Measurements from ENCODE around the gene NOS1AP.
"Not testable (repeated sequence)": the region's sequence is repeated elsewhere in the genome, so short reads cannot be mapped to it uniquely, and the experiment has no call there.

The NOS1AP gene

GRCh38 chr1:162351246-162351842 is 281.9 kb downstream of the NOS1AP start:
- no peak for DNase-seq

- DNase-seq, result not testable (repeated sequence)
Observed at GRCh38 chr1:162351874-162352273, 282.4 kb downstream of the NOS1AP start.

- DNase-seq, result no peak
Observed at GRCh38 chr1:162353078-162353477, 283.6 kb downstream of the NOS1AP start.

DNA sequence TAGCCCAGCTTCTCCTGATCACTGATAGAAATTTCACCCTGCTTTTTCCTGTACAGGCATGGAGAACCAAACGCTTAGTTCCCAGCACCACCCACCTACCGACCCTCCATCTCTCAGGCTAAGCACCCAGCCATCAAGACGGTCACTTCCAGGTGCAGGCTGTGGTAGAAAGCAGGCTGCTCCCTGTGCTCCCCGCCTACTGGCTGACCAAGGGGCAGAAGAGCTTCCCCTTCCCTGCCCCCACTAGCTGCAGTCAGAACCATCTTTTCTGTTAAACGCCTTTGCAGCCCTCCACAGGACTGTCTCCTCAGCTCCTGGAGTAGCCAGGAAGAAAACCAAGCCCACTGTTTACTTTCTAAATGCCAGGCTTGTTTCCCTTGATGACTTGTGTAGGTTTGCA is 284.2 kb downstream of the NOS1AP start:
- no peak for DNase-seq

DNA sequence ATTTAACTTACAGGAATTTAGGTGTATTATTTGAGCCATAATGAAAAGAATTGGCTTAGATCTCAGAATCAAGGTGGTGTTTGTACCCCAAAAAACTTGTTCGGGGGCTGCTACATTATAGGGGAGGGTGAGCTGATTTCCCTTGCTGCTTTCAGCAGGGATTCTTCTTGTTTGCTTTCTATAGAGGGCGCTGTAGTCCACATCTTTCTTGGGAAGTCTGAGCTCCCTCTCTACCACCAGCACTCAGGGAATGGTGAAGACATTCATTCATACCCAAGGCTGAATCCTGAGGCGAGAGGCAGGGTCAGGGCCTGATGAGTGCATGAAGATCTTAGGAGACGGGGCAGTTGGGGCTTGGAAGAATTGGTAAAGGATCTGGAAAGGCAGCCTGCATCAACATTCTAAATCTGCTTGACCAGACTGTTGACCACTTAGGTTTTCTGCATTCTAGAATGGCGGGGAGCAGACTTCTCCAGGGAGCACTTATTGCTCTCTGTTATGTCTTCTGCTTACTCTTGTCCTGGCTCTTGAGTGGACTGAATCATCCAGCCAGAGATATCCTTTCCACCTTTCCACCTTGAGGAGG is 288.3 kb downstream of the NOS1AP start:
- DNase-seq, result no peak

GRCh38 chr1:162358928-162359327 is 289.4 kb downstream of the NOS1AP start:
- DNase-seq, result no peak

GRCh38 chr1:162359523-162360236 is 290.2 kb downstream of the NOS1AP start:
- DNase-seq, result no peak

GRCh38 chr1:162360237-162360873 is 290.9 kb downstream of the NOS1AP start:
- DNase-seq, result no peak

- no peak for DNase-seq
Observed at GRCh38 chr1:162360874-162361260, 291.4 kb downstream of the NOS1AP start.

DNA sequence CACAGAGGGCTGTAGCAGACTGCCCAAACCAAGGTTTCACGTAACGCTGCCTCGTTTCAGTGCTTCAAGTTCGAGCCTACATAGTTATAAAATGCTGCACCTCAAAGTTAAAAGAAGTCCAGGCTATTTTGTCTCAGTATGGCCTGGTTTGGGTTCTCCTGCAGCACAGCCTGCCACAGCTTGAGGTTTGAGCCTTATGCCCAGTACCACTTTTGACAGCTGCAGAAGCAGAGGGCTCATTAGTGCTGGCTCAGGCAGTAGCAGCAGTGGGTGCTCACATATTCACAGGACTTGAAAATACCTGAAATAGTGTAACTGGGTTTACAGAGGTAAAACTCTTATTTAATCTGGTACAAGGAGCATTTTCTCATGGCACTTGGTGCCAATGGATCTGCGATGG is 291.9 kb downstream of the NOS1AP start:
- DNase-seq, result no peak

- DNase-seq, result no peak
Observed at GRCh38 chr1:162363823-162364222, 294.3 kb downstream of the NOS1AP start.

DNA sequence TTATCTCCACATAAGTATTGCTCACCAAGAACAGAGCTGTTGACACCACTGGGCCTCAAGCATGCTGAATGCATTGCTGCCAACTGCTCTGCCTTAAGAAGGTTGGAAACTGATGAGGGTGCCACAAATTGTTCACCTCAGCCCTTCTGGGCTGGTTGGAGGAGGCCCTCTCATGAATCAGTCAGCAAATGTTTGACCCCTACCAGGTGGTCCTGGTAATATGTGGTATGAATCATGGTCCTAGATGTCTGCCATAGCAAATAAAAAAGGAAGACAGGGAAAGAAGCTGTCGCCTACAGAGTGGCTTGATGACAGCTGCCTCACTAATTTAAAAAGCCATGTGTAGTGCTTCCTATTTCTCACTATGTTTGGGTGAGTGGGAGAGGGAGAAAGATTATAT is 295.0 kb downstream of the NOS1AP start:
- no peak for DNase-seq

- DNase-seq, result no peak
Observed at GRCh38 chr1:162365284-162366020, 296.0 kb downstream of the NOS1AP start.

DNA sequence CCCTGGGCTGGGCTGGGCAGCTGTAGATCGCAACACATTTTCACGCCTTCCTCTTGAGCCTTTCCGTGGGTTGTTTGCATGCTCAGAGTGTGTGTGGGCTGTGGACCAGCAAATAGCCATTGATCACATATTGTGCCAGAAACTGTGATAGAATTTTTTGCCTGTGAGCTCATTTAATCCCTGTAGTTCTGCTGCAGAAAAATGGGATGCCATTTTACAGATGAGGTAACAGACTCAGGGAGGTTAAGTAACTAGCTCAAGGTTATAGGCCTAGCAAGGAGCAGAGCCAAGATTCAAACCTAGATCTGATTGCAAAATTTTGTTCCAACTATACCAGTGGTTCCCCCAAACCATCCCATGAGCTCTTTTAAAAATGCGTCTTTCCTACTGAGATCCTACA is 296.7 kb downstream of the NOS1AP start:
- DNase-seq, result no peak

GRCh38 chr1:162366671-162367070 is 297.2 kb downstream of the NOS1AP start:
- DNase-seq, result no peak

DNA sequence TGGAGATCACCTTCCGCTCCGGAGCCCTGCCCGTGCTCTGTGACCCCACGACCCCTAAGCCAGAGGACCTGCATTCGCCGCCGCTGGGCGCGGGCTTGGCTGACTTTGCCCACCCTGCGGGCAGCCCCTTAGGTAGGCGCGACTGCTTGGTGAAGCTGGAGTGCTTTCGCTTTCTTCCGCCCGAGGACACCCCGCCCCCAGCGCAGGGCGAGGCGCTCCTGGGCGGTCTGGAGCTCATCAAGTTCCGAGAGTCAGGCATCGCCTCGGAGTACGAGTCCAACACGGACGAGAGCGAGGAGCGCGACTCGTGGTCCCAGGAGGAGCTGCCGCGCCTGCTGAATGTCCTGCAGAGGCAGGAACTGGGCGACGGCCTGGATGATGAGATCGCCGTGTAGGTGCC is 297.6 kb downstream of the NOS1AP start:
- DNase-seq, result no peak

- DNase-seq, result no peak
Observed at GRCh38 chr1:162367772-162368171, 298.3 kb downstream of the NOS1AP start.

DNA sequence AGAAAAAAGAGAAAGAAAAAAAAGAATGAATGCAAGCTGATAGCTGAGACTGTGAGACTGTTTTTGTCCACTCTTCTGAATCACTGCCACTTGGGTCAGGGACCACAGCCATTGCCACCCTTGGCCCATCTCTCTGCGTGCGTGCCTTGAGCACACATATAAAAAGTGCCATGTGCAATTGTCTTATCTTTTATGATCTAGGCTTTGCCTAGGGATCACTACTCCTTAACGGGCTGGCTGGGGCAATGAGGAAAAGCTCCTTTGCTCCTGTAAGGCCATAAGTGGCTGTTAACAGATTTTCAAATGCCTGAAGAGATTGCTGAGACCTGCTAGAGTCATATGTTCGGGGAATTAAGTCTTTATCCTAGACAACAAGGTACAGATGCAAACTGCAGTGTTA is 299.0 kb downstream of the NOS1AP start:
- no peak for DNase-seq

DNA sequence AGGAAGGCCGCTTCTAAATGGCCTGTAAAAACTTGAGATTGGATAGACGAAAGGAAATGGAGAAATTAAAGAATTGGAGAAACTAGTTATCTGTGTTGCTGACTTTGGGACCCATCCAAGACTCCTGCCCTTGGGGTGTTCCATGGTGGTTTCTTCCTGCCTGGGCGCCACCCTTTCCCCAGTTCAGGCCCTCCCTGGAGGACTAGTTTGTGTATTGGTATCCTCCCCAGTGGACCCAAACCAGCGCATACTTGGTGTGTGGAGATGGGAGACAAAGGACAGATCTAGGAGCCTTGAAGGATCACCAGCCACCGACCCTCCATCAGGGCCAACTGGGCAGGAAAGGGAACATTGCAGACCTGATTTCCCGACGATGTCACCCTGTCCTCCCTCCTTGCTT is 300.1 kb downstream of the NOS1AP start:
- DNase-seq, result no peak

DNA sequence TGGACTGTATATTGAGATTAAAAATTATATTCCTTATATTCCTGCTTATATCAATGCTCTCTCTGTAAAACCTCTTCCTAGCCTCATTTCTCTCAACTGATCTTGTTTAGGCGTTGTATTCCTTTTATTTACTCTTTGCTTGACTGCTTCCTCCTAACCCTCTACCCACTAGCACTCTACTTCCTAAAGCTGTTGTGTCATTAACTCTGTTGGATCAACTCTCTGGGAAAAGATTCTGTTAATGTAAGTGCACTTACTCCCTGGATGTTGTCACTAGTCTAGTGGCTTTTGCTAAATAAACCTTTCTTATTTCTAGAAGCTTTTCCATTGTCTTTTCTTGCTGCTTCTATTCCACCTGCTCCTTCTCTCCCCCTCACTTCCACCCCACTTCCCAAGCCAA is 300.7 kb downstream of the NOS1AP start:
- no peak for DNase-seq

DNA sequence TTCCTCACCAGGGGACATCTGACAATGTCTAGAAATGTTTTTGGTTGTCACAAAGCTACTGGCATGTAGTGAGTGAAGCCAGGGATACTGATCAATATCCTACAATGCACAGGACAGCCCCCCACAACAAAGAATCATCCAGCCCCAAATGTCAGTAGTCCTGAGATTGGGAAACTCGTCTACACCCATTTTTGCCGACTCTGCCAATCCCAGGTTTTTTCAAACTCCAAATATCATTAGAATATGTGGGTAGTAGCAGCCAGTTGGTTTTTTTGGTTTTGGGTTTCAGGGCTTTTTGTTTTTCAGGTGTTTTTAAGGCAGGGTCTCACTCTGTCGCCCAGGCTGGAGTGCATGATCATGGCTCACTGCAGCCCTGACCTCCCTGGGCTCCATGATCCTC is 301.2 kb downstream of the NOS1AP start:
- no peak for DNase-seq

DNA sequence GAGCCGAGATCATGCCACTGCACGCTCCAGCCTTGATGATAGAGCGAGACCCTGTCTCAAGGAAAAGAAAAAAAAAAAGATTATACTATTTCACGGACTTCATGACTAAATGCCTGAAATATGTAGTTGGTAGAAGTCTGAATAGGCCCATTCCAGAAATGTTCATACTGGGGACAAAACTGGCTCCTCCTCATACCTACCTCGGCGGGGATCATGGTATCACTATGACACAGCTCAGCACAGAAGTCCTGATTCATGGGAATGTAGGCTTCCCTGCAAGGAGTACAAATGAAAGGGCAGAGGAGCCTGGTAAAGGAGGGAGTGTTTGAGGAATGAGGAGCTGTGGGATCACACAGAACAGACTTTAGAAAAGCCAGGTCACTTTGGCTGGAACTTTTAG is 302.1 kb downstream of the NOS1AP start:
- DNase-seq, result no peak
